ENCODE results near the gene C22orf31.

C22orf31 gene

DNA sequence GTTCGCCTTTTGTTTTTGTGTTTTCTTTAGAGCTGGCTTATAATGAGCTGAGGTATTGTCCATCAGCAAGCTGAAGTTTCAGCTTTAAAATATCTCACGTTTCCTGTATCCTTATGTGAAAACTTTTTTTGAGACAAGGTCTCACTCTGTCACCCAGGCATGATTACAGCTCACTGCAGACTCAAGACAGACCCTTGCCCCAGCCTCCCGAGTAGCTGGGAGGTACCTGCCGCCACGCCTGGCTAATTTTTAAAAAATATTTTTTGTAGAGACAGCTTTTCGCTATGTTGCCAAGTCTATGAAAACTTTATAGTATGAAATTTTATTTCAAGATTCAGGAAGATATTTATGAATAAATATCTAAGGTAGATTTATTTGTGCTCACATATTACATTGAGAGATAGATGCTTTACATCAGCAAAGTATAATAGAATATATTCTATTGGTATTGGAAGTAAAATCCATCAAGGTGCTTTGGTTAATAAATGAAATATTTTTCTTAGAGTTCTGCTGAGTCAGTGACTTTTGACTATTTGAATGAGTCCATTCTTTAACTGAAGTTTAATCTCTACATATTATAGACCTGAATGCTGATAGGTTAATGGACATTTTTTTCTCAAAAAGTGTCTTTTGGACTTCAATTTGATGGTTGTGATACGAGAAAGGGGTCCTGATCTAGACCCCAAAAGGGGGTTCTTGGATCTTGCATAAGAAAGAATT, 21.4 kb upstream of the C22orf31 start:
- TF ChIP-seq, protein P1, sequence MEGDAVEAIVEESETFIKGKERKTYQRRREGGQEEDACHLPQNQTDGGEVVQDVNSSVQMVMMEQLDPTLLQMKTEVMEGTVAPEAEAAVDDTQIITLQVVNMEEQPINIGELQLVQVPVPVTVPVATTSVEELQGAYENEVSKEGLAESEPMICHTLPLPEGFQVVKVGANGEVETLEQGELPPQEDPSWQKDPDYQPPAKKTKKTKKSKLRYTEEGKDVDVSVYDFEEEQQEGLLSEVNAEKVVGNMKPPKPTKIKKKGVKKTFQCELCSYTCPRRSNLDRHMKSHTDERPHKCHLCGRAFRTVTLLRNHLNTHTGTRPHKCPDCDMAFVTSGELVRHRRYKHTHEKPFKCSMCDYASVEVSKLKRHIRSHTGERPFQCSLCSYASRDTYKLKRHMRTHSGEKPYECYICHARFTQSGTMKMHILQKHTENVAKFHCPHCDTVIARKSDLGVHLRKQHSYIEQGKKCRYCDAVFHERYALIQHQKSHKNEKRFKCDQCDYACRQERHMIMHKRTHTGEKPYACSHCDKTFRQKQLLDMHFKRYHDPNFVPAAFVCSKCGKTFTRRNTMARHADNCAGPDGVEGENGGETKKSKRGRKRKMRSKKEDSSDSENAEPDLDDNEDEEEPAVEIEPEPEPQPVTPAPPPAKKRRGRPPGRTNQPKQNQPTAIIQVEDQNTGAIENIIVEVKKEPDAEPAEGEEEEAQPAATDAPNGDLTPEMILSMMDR (IDR thresholded peaks at IDR 0.05; ENCODE audit: low read depth, low read length, missing control alignments) = no peak
- DNase-seq (ENCODE audit: extremely low read depth, low read depth) = no peak

DNA sequence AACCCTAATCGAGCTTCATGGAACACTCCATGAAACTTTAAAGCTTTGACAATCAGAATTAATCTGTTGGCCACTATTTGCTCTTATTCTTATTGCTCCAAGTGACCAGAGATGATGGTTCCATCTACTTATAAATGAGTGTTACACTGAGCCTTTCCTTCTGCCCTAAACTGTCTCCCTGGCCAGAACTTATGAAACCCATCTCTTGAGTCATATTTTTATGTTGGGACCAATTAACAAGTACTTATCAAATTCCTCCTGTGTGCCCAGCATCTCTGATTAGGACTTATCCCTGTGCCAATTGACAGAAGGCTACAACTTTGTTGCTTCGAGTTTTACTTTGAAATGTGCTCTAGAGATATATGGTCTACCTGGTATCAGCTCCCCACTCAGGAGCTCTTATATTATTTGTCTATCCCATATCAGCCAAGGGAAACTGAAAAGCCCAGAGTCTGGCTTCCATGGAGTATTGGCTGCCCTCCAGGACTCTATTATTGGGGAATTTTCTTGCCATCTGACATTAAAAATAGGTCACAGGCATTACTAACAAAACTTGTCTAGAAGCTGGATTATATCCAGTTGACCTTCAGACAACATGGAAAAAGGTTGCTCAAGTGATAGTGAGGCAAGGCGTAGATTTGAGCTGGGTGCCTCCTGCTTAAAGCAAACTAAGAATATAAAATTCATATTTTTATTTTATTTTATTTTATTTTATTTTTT, 20.0 kb upstream of the C22orf31 start:
- DNase-seq (ENCODE audit: extremely low read depth, low read depth) = no peak
- TF ChIP-seq, protein P1 (IDR thresholded peaks at IDR 0.05; ENCODE audit: low read depth, low read length, missing control alignments) = no peak

More for the DNA sequence above, 21.4 kb upstream of the C22orf31 start:
- no peak overlapping the region for H3K4me3 ChIP-seq (replicated peaks; ENCODE audit: low read depth, low read length)

DNA sequence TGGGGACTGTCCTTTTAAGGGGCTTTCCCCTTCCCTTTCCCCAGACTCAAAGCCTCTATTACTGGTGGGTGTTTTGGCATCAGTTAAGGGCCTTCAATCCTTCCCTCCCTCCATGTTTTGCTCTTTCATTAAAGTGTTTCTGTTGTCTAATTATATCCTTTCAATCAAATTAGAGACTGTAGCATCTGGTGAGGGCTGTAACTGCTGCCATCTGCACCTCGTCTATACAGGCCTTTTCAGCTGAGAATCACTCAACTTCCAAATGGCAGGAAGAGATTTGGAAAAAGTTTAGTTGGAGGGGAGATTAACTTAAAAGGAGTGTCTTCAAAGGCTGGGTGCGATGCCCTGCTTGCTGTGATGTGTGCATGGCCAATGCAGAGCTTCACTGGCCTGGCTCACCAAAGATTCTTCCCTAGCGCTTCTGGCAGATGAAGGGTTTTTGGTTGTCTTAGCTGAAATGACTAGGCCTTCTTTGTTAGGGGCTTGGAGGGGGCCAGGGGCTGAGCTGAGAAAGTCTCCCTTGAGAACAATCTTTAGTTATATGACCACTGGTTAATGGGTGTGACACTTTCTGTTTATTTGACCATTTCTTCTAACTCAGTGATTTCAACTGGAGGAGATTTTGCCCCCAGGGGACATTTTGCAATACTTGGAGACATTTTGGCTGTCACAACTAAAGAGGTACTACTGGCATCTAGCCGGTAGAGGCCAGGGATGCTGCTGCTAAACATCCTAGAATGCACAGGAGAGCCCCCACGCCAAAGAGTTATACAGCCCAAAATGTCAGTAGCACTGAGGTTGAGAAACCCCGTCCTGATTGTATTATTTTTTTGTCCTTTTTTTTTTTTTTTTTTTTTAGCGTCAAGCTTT, 18.7 kb upstream of the C22orf31 start:
- no peak for DNase-seq (ENCODE audit: extremely low read depth, low read depth)
- H3K4me3 ChIP-seq (replicated peaks; ENCODE audit: low read depth, low read length) = no peak overlapping the region
- TF ChIP-seq, protein P1 (IDR thresholded peaks at IDR 0.05; ENCODE audit: low read depth, low read length, missing control alignments) = no peak

More for the DNA sequence above, 20.0 kb upstream of the C22orf31 start:
- no peak overlapping the region for H3K4me3 ChIP-seq (replicated peaks; ENCODE audit: low read depth, low read length)

DNA sequence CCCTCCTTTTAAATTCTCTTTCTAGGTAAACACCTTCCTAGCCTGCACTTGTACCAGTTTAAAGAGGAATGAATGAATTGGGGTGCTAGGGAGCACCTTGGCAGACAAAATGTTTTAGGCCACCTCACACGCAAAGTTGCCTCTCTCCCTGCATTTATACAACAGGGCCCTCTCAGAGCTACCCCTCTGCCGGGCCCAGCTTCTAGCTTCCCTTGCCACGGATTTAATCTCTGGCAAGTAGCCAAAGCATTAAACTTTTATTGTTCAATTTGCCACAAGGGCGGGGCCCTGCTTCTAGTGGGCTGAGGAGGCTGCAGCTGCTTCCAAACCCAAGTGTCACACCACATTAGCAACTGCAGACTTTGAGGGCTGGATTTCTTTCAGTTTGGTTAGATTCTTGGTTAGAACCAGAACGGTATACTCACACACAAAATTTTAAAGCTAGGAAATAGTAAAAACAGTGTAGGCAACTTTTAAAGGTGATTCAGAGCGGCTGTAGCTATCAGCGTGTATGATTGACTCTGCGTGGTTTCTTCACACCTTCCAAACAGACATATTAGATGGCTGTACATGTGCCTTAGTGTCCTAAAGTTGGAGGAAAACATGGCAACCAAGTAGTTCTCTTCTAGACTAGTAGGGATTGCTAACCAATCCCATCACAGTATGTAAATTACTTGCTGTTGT, 17.7 kb upstream of the C22orf31 start:
- peak; percentile 35 for DNase-seq (ENCODE audit: extremely low read depth, low read depth)
- no peak overlapping the region for H3K4me3 ChIP-seq (replicated peaks; ENCODE audit: low read depth, low read length)
- TF ChIP-seq, protein P1 (IDR thresholded peaks at IDR 0.05; ENCODE audit: low read depth, low read length, missing control alignments) = no peak

DNA sequence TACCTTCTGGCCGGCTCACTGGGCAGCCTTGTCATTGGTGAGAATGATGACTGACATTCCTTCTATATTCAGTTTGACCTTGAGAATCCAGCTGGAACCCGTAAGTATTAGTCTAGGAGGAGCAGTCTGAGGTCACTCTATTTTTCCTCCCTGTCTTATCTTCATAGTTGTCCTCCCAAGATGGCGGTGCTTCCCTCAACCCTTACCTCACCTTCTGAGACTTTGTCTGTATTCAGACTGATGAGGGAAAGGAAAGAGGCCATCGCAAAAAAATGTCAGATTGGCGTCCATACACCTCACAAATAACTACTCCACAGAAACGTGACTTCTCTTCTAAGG, 17.2 kb upstream of the C22orf31 start:
- DNase-seq (ENCODE audit: extremely low read depth, low read depth) = no peak
- H3K4me3 ChIP-seq (replicated peaks; ENCODE audit: low read depth, low read length) = no peak overlapping the region
- TF ChIP-seq, protein P1 (IDR thresholded peaks at IDR 0.05; ENCODE audit: low read depth, low read length, missing control alignments) = no peak
